GM21786 (cell line): ENCODE measurements around the gene CD9.
"Not testable (repeated sequence)": the region's sequence is repeated elsewhere in the genome, so short reads cannot be mapped to it uniquely, and the experiment has no call there.

Experiments
- ATAC-seq: cut with Tn5 transposase; IDR thresholded peaks from one replicate; pipeline ENCODE4 v1.9.1; 2021; ENCODE audit not compliant: unreplicated experiment

Gene CD9

GRCh38 chr12:6178981-6179761 is 21.0 kb upstream of the CD9 start:
- ATAC-seq = no peak

DNA sequence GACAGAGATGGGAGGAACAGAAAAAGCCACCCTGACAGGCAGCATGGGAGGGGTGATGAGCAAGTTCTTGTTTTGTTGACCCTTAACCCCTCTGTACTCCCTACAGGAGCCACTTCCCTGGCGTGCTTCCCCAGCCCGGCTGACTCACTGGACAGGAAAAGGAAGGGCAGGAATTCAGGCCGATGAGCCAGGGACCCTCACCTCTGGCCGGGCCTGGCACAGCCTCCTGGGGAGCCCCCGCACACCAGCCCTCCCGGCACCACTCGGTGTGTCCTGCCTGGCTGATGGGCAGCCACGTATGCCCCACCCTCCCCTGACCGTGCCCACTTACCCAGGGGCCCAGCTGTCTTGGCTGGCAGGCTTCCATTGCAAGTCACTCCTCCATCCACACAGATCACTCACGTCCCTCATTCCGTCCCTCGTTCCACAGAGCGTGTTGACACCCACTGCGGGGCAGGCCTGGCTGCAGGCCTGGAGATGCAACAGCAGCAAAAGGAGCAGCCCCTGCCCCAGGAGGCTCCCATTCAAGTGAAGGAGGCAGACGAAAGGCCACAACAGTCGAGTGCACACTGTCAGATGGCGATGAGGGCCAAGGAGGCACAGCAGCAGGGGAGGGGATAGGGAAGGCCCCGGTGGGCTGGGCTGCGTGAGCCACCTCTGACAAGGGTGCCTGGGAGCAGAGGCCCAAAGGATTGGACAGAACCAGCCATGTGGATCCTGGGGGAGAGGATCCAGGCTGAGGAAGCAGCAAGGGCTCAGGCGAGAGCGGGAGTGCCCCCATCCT is 19.7 kb upstream of the CD9 start:
- no peak for ATAC-seq

DNA sequence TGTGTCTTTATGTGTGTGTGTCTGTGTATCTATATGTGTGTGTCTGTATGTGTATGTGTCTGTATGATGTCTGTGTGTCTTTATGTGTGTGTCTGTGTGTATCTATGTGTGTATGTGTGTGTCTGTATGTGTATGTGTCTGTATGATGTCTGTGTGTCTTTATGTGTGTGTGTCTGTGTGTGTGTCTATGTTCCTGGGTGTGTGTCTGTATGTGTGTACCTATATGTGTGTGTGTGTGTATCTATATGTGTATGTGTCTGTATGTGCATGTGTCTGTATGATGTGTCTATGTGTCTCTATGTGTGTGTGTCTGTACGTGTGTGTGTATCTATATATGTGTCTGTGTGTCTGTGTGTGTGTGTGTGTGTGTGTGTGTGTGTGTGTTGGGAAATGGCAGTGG is 19.0 kb upstream of the CD9 start:
- no peak for ATAC-seq

- no peak for ATAC-seq
These were observed 18.5 kb upstream of the CD9 start for GRCh38 chr12:6181583-6182278.

DNA sequence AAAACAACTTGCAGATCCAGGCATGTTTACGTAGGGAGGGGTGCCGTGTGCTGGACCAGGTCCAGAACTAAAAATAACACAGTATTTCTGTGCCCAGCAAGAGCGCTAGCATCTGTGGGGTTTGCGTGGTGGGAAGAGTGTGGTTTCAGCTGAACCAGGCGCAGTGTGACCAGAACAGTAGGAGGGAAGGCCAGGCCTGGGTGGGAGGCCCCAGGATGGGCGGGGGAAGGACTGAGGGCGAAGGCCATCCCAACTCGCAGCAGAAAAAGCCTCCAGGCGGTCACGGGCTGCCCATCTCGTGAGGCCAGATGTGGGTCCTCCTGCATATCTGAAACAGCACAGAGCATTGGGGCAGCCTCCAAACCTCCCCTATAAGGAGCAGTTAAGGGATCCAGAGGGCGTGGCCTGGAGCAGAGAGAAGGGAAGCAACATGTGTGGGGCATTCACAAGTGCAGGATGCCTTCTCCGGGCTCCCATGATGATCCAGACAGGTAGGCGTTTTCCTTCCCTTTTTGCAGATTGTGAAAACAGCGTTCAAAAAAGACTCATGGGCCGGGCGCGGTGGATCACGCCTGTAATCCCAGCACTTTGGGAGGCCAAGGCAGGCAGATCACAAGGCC is 17.8 kb upstream of the CD9 start:
- ATAC-seq = no peak

- ATAC-seq = no peak
These were observed 16.3 kb upstream of the CD9 start for GRCh38 chr12:6183689-6184428.

- no peak for ATAC-seq
These were observed 14.0 kb upstream of the CD9 start for GRCh38 chr12:6185961-6186827.

- no peak for ATAC-seq
These were observed 12.0 kb upstream of the CD9 start for GRCh38 chr12:6187948-6188793.

- ATAC-seq = no peak
These were observed 11.2 kb upstream of the CD9 start for GRCh38 chr12:6189028-6189427.

- ATAC-seq = not testable (repeated sequence)
These were observed 10.1 kb upstream of the CD9 start for GRCh38 chr12:6189952-6190598.

DNA sequence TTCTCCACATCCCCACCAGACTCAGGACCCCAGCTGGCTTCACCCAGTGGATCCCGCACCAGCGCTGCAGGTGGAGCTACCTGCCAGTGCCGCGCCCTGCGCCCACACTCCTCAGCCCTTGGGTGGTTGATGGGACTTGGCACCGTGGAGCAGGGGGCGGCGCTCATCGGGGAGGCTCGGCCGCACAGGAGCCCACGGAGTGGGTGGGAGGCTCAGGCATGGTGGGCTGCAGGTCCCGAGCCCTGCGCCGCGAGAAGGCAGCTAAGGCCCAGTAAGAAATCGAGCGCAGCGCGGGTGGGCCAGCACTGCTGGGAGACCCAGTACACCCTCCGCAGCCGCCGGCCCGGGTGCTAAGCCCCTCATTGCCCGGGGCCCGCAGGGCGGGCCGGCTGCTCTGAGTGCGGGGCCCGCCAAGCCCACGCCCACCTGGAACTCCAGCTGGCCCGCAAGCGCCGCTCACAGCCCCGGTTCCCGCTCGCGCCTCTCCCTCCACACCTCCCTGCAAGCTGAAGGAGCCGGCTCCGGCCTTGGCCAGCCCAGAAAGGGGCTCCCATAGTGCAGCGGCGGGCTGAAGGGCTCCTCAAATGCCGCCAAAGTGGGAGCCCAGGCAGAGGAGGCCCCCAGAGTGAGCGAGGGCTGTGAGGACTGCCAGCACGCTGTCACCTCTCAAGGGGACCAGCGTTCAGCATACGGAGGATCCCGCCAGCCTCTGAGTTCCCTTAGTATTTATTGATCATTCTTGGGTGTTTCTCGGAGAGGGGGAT is 9.3 kb upstream of the CD9 start:
- not testable (repeated sequence) for ATAC-seq

DNA sequence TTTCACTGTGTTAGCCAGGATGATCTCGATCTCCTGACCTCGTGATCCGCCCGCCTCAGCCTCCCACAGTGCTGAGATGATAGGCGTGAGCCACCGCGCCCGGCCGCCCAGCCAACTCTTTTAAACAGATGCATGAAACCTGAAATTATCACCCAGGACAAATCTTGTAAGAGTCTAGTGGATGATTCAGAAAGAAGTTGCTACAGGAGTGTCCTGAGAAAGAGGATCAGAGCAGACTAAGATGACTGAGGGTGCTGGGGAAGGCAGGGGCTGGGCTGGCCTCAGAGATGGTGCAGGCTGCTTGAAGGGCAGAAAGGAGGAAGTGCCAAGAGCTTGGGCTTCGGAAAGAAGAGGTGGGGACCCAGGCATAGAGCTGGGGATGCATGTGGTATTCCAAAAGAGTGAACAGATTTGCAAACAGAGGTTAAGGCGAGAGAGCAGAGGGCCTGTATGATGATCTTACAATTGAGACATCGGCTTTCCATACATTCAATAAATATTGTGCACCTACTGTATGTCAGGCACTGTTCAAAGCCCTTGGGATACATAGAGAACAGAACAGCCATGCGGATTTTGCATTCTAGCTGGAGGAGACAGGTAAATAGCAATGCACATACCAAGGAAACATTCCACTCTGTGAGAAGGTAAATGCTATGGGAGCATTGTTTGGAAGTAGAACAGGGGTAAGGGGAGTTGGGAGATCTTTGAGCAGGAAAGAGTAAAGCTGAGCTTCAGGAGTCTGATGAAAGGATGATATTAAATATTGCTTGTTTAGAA is 7.4 kb upstream of the CD9 start:
- no peak for ATAC-seq

DNA sequence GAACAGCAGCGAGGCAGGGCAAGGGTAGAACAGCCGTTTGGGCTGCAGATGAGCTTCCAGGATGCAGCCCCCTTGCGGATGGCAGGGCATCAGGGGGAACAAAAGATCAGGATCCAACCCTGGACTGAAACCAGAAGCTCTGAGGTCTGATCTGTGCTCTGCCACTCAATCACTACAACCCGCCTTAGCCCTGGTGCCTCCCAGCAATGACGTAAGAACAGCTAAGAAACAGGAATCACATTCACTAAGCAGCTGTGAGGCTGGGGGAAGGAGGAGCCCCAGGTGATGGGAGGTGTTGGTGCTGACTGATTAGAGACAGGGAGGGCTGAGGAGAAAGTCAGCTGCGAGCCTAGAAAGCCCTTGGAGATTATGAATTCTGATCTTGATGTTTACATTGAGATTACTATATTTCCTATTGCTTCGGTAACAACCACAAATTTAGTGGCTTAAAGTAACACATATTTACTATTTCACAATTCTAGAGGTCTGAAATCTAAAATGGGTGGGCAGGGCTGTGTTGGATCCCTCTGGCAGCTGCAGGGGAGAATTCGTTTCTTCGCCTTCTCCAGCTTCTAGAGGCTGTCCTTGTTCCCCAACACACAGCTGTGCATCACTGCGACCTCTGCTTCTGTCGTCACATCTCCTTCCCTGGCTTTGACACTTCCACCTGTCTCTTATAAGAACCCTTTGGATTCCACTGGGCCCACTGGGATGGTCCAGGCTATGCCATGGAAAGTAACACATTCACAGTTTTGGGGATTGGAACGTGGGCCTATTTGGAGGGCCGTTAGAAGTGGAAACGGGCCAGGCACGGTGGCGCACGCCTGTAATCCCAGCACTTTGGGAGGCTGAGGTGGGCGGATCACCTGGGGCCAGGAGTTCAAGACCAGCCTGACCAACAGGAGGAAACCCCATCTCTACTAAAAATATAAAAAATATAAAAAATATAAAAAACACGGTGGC is 6.1 kb upstream of the CD9 start:
- ATAC-seq = no peak

- no peak for ATAC-seq
These were observed 4.3 kb upstream of the CD9 start for GRCh38 chr12:6195665-6196535.

DNA sequence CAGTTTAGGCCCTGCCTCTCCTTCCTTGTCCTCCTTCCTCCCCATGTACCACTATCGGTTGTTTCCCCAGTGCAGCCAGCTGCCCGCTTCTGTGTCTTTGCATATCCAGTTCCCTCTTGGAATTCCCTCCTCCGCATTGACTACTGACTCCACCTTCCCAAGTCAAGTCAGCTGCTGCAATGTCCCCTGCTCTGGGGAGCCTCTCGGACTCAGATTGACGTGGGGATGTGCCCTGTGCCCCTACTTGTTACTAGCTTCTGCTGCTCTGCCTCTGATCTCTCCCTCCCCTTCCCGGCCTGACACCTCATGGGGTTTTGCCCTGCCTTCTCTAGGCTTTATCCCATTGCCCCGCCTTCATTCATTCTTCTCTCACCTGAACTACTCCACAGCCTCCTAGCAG is 2.1 kb upstream of the CD9 start:
- ATAC-seq = no peak
